Globus pallidus (tissue), 1 donor: ENCODE measurements around the gene ARHGEF10L.

Source experiments
- DNase-seq: peaks from one replicate; pipeline ENCODE4 v3.0.0-alpha.2; 2015; ENCODE audit warnings: low spot score

The ARHGEF10L gene

GRCh38 chr1:17550729-17551584 is 11.5 kb downstream of the ARHGEF10L start:
- no peak for DNase-seq

- DNase-seq, result no peak
Observed at GRCh38 chr1:17551755-17552234, 12.3 kb downstream of the ARHGEF10L start.

- DNase-seq, result no peak
Observed at GRCh38 chr1:17553975-17554700, 14.6 kb downstream of the ARHGEF10L start.

- no peak for DNase-seq
Observed at GRCh38 chr1:17554954-17555353, 15.5 kb downstream of the ARHGEF10L start.

- DNase-seq, result no peak
Observed at GRCh38 chr1:17557986-17558385, 18.5 kb downstream of the ARHGEF10L start.

- no peak for DNase-seq
Observed at GRCh38 chr1:17558541-17558940, 19.0 kb downstream of the ARHGEF10L start.

- DNase-seq, result no peak
Observed at GRCh38 chr1:17558954-17559614, 19.6 kb downstream of the ARHGEF10L start.

- no peak for DNase-seq
Observed at GRCh38 chr1:17559615-17560419, 20.3 kb downstream of the ARHGEF10L start.

GRCh38 chr1:17561247-17561548 is 21.7 kb downstream of the ARHGEF10L start:
- DNase-seq, result no peak

- no peak for DNase-seq
Observed at GRCh38 chr1:17561561-17561985, 22.1 kb downstream of the ARHGEF10L start.

GRCh38 chr1:17562375-17562774 is 22.9 kb downstream of the ARHGEF10L start:
- DNase-seq, result no peak

- no peak for DNase-seq
Observed at GRCh38 chr1:17563494-17564281, 24.2 kb downstream of the ARHGEF10L start.

- DNase-seq, result no peak
Observed at GRCh38 chr1:17564458-17565393, 25.2 kb downstream of the ARHGEF10L start.

GRCh38 chr1:17565461-17566252 is 26.2 kb downstream of the ARHGEF10L start:
- DNase-seq, result no peak

GRCh38 chr1:17566417-17566816 is 26.9 kb downstream of the ARHGEF10L start:
- DNase-seq, result no peak

- DNase-seq, result no peak
Observed at GRCh38 chr1:17566892-17567291, 27.4 kb downstream of the ARHGEF10L start.

- DNase-seq, result no peak
Observed at GRCh38 chr1:17567582-17567981, 28.1 kb downstream of the ARHGEF10L start.

GRCh38 chr1:17568014-17568900 is 28.8 kb downstream of the ARHGEF10L start:
- DNase-seq, result no peak
